Karpas-422 (cell line): Measurements from ENCODE around the gene ZMIZ1. TPM values are rescaled to one million over a fixed set of nuclear protein-coding genes. Genes with fewer than 3 reads are reported as not detected.
A peak's percentile ranks its signal among the peaks of the same experiment; 100 is the strongest.

Source experiments
- DNase-seq: peaks from one replicate; pipeline ENCODE4 v3.0.0-alpha.2; 2015
- H2AFZ ChIP-seq: fragments of 200-600 bp; sonication (generic); 2 replicates; pipeline ENCODE4 v1.6.1; 2014; ENCODE audit warnings: antibody characterized with exemption, low read length, mixed read lengths
- H3K27ac ChIP-seq: fragments of 200-600 bp; sonication (generic); 2 replicates; pipeline ENCODE4 v1.5.1; 2014; ENCODE audit warnings: mild to moderate bottlenecking, low read length, moderate library complexity
- H3K27me3 ChIP-seq: fragments of 200-600 bp; sonication (generic); 2 replicates; pipeline ENCODE4 v1.6.1; 2014; ENCODE audit warnings: low read length, mixed read lengths
- H3K36me3 ChIP-seq: fragments of 200-600 bp; sonication (generic); 2 replicates; pipeline ENCODE4 v1.6.1; 2014; ENCODE audit warnings: low read length, mixed read lengths; ENCODE audit not compliant: insufficient read depth
- H3K4me1 ChIP-seq: fragments of 200-600 bp; sonication (generic); 2 replicates; pipeline ENCODE4 v1.6.1; 2014; ENCODE audit warnings: mild to moderate bottlenecking, low read length, mixed read lengths
- H3K4me2 ChIP-seq: fragments of 200-600 bp; sonication (generic); 2 replicates; pipeline ENCODE4 v1.6.1; 2014; ENCODE audit warnings: low read length, low read depth, mild to moderate bottlenecking; ENCODE audit not compliant: poor library complexity, severe bottlenecking
- H3K4me3 ChIP-seq: fragments of 200-600 bp; sonication (generic); 2 replicates; pipeline ENCODE4 v1.5.1; 2014; ENCODE audit warnings: mild to moderate bottlenecking, antibody characterized with exemption, low read length, mixed read lengths
- H3K79me2 ChIP-seq: fragments of 200-600 bp; sonication (generic); 2 replicates; pipeline ENCODE4 v1.6.1; 2014; ENCODE audit warnings: mild to moderate bottlenecking, low read length, mixed read lengths
- H3K9ac ChIP-seq: fragments of 200-600 bp; sonication (generic); 2 replicates; pipeline ENCODE4 v1.6.0; 2014; ENCODE audit warnings: low read length
- H3K9me2 ChIP-seq: fragments of 200-600 bp; sonication (generic), shearing (Covaris generic); replicated peaks from 2 replicates; pipeline ENCODE4 v1.6.0; 2014; ENCODE audit warnings: mild to moderate bottlenecking, low read length, moderate library complexity; ENCODE audit not compliant: insufficient read depth
- H3K9me3 ChIP-seq: fragments of 300-700, 200-600 bp; sonication (generic); 2 replicates; pipeline ENCODE4 v1.6.1; 2014; ENCODE audit warnings: low read length, mixed read lengths
- H4K20me1 ChIP-seq: fragments of 200-600 bp; sonication (generic); 2 replicates; pipeline ENCODE4 v1.6.1; 2014; ENCODE audit warnings: mild to moderate bottlenecking, antibody characterized with exemption, low read length, low read depth; ENCODE audit not compliant: insufficient read depth
- total RNA-seq: library from RNA; depleted of rRNA; stranded (reverse); fragments of >200 nt; shearing (Covaris generic); gene quantifications from 2 replicates; pipeline ENCODE4 v1.2.3, GENCODE V29; 2014; ENCODE audit warnings: low replicate concordance

The ZMIZ1 gene
- total RNA-seq, 1 experiment from 2014 or later = 73.1 TPM

DNA sequence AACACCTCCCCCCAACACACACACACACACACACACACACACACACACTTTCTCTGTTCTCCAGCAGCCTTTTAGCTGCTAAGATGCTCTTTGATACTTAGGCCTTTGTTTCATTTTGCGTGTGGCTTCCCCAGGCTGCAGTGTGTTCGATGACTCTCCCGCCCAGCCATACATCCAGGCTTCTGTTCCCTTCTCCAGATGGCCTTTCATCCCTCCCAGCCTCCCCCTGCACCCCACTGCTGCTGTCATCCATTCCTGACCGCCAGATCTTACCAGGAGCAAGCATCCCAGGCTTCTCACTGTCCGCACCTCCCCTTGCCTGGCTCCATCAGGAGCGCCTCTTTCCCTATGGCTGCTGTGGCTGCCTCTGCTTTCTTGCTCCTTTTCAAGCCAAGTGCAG is 200.7 kb downstream of the ZMIZ1 start:
- DNase-seq = no peak
- Histone ChIP-seq H4K20me1 (peaks cover 41% of the 10 kb centered on the region), H3K4me3 (peak overlapping the region; percentile 32; the same call in 1 of the 2 replicates), H3K4me1 (peaks cover 88% of the 10 kb centered on the region), H3K36me3 (no peaks in the 10 kb centered on the region), H3K9ac (peak overlapping the region; percentile 71), H3K27ac (peak overlapping the region; percentile 96), H2AFZ (no peak overlapping the region), H3K27me3 (no peaks in the 10 kb centered on the region), H3K9me3 (no peaks in the 10 kb centered on the region), H3K9me2 (no peaks in the 10 kb centered on the region), H3K4me2 (peak overlapping the region; percentile 63), H3K79me2 (peaks cover 100% of the 10 kb centered on the region)

DNA sequence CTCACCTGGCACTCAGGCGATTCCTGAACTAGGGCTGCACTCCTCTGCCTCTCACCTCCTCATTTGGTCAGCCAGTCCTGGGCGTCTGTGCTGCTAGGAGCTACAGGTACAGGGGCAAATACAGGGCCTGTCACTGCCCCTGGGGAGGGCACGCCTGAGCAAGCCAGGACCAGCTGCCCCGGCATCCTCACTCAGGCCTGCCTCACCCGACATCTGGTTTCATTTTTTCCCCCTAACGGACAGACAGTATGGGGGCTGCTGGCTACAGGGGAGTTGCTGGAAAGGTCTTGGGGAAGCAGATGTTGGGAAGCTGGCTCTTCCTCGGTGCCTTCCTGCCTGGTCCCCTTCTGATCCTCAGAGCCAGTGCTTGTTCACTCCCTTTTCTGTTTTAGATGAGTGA is 201.2 kb downstream of the ZMIZ1 start:
- H3K9ac ChIP-seq = peak overlapping the region; percentile 71
- H3K4me1 ChIP-seq = peaks cover 83% of the 10 kb centered on the region
- H3K4me3 ChIP-seq = peak overlapping the region; percentile 32

DNA sequence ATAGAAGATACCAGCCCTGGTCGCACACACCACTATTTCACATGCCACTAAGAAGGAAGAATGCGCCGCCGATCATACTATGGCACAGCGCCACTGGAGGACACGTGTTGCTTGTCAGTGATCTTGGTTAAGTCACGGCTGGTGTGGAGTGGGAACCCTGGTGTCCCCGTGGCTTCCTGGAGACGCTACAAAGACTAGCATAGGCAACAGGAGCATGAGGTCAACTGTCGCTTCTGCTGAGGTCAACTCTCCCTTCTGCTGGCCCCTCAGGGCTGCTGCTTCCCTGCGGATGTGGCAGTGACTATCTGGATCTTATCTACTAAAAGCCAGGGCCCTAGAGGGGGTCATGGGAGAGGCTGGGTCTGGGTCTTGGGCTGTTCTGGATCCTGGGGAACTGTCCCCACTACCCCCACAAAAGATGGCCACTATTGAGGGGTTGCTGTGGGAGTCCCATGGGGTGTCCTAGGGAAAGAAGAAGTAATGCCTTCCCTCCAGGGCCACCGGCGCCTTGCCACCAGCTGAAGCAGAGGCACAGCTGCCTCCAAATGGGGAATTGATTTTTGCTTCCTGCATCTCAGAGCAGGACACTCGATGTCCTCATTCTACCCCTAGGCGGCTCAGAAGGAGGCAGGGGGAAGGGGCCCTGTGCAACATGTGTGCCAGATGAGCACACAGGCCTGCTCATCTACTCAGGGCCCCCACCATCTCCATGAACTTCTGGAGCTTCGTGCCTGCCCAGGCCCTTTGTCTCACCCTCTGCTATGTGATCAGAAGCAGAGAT is 201.9 kb downstream of the ZMIZ1 start:
- Histone ChIP-seq H4K20me1 (peaks cover 54% of the 10 kb centered on the region), H3K4me3 (peak overlapping the region; percentile 32; the same call in 1 of the 2 replicates), H3K27me3 (no peaks in the 10 kb centered on the region), H3K27ac (peak overlapping the region; percentile 96), H3K9me3 (no peaks in the 10 kb centered on the region), H3K4me1 (peaks cover 76% of the 10 kb centered on the region), H3K9me2 (no peaks in the 10 kb centered on the region), H2AFZ (no peak overlapping the region), H3K9ac (peak overlapping the region; percentile 71; the same call in 1 of the 2 replicates), H3K79me2 (peaks cover 100% of the 10 kb centered on the region), H3K36me3 (no peaks in the 10 kb centered on the region), H3K4me2 (peak overlapping the region; percentile 63)
- peak; percentile 55 for DNase-seq

More for the DNA sequence above, 201.2 kb downstream of the ZMIZ1 start:
- H2AFZ ChIP-seq = no peak overlapping the region
- H3K36me3 ChIP-seq = no peaks in the 10 kb centered on the region
- peak overlapping the region; percentile 63 for H3K4me2 ChIP-seq
- peak overlapping the region; percentile 96 for H3K27ac ChIP-seq
- no peaks in the 10 kb centered on the region for H3K9me3 ChIP-seq
- peaks cover 47% of the 10 kb centered on the region for H4K20me1 ChIP-seq
- H3K27me3 ChIP-seq = no peaks in the 10 kb centered on the region
- peak; percentile 61 for DNase-seq
- peaks cover 100% of the 10 kb centered on the region for H3K79me2 ChIP-seq
- H3K9me2 ChIP-seq = no peaks in the 10 kb centered on the region

DNA sequence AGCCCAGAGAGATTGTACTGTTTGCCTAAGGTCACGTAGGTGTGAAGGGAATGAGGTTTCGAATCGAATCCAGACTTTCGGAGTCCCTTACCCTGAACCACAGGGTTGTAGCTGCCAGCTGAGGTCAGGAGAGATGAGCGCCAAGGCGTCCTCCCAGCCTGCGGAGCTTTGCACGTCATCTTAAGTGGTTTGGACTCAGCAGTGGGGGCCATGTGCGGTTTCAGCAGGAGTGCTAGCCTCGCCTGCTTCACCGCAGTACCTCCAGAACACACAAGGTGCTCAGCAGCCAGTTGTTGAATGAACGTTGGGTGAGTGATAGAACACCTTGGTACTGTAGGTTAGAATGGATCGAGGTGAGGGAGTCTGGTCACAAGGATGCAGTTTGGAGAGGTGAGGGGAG is 203.6 kb downstream of the ZMIZ1 start:
- H3K27me3 ChIP-seq = no peaks in the 10 kb centered on the region
- H3K79me2 ChIP-seq = peaks cover 100% of the 10 kb centered on the region
- H3K27ac ChIP-seq = no peak overlapping the region
- H3K4me2 ChIP-seq = no peak overlapping the region
- H3K4me1 ChIP-seq = peaks cover 59% of the 10 kb centered on the region
- no peak overlapping the region for H3K4me3 ChIP-seq
- peaks cover 64% of the 10 kb centered on the region for H4K20me1 ChIP-seq
- H3K36me3 ChIP-seq = peaks cover 2% of the 10 kb centered on the region; the same call in 1 of the 2 replicates
- DNase-seq = no peak
- H3K9me2 ChIP-seq = no peaks in the 10 kb centered on the region
- H3K9me3 ChIP-seq = no peaks in the 10 kb centered on the region
- no peak overlapping the region for H3K9ac ChIP-seq
- no peak overlapping the region for H2AFZ ChIP-seq

DNA sequence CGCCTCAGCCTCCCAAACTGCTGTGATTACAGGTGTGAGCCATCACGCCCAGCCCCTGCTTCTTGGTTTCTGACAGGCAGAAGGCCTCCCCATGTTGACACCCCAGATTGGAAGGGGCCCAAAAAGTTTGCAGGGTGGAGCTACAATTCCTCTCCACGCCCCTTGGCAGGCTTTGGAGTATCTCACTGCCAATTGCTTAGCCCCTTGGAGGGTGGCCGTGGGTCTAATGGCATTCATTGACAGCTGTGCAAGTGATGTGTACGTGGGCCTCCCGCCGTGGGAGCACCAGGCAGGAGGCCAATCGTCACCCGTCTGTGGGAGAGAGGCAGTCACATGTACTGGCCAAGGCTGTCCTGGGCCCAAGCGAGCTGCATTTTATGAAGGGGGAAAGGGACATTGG is 204.8 kb downstream of the ZMIZ1 start:
- Histone ChIP-seq H3K9ac (no peak overlapping the region), H3K79me2 (peaks cover 94% of the 10 kb centered on the region), H3K4me2 (no peak overlapping the region), H3K36me3 (peaks cover 2% of the 10 kb centered on the region; the same call in 1 of the 2 replicates), H3K4me1 (peaks cover 46% of the 10 kb centered on the region), H3K27ac (0 out of 2 replicates have a peak overlapping the region, but pooled peaks have one; percentile 24), H3K9me2 (no peaks in the 10 kb centered on the region), H3K9me3 (no peaks in the 10 kb centered on the region), H2AFZ (no peak overlapping the region), H4K20me1 (peaks cover 64% of the 10 kb centered on the region), H3K4me3 (no peak overlapping the region), H3K27me3 (no peaks in the 10 kb centered on the region)
- no peak for DNase-seq

DNA sequence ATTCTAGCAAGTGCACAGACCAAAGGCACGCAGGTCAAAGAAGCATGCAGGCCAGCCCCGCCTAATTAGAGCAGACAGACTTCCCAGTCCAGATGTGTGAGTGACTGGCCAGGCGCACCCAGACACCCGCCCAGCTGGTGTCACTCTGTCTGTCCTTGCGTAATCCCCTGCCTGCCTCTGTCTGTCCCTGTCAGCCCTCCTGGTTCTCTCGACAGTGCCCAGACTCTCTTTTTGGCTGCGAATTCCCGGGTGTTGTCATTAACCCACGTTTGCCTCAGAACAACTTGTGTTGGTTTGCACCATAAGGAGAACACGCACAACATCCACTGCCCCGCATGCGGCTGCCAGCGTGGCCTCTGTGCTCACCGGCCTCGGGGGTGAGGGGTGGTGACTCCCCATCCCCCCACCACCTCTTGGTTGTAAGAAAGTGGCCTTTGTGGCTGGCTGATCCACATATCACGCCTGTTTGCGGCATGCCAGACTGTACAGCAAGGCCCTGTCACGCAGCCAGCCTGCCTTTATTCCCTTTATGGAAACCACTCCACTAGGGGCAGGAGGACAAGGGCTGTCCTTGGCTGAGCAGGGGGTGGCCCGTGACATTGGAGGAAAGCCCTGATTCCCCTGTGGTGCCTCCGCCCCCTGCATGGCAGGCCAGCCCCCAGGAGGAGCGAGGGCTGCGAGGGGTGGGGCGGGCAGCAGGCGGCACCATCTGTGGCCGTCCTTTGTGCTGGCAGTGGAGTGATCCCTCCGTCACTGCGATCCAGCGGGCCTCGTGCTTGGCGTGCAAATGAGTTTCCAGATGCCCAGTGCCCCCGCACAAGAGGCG is 205.7 kb downstream of the ZMIZ1 start:
- H3K27me3 ChIP-seq = no peaks in the 10 kb centered on the region
- no peaks in the 10 kb centered on the region for H3K9me2 ChIP-seq

DNA sequence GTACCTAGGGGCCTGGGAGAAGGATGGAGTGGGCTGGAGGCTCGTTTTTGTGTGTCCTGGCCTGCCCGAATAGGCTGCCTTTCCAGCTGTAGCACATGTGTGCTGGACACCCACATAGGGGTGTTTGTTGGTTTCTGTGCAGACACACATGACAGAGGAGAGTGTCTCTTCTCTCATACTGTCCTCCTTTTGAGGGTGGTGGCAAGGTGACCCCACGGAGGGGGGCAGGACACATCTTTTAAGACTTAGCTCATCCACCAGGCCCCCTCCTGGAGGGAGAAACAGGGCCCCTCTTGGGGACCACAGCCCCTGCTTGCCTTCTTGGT is 206.3 kb downstream of the ZMIZ1 start:
- no peak overlapping the region for H3K27ac ChIP-seq
- H2AFZ ChIP-seq = no peak overlapping the region
- peaks cover 80% of the 10 kb centered on the region for H3K79me2 ChIP-seq
- H3K9me2 ChIP-seq = no peaks in the 10 kb centered on the region
- H3K36me3 ChIP-seq = peaks cover 2% of the 10 kb centered on the region; the same call in 1 of the 2 replicates
- H3K9me3 ChIP-seq = no peaks in the 10 kb centered on the region
- H4K20me1 ChIP-seq = peaks cover 55% of the 10 kb centered on the region
- H3K9ac ChIP-seq = no peak overlapping the region; the same call in 1 of the 2 replicates
- peaks cover 36% of the 10 kb centered on the region for H3K4me1 ChIP-seq
- H3K4me2 ChIP-seq = no peak overlapping the region
- H3K27me3 ChIP-seq = no peaks in the 10 kb centered on the region
- no peak overlapping the region for H3K4me3 ChIP-seq
- DNase-seq = no peak

More for the DNA sequence above, 205.7 kb downstream of the ZMIZ1 start:
- Histone ChIP-seq H3K27ac (no peak overlapping the region), H3K79me2 (peaks cover 86% of the 10 kb centered on the region), H3K4me1 (peaks cover 37% of the 10 kb centered on the region), H4K20me1 (peaks cover 61% of the 10 kb centered on the region), H3K9ac (no peak overlapping the region), H2AFZ (no peak overlapping the region), H3K9me3 (no peaks in the 10 kb centered on the region), H3K36me3 (peaks cover 2% of the 10 kb centered on the region; the same call in 1 of the 2 replicates), H3K4me3 (no peak overlapping the region), H3K4me2 (no peak overlapping the region)
- DNase-seq = no peak

DNA sequence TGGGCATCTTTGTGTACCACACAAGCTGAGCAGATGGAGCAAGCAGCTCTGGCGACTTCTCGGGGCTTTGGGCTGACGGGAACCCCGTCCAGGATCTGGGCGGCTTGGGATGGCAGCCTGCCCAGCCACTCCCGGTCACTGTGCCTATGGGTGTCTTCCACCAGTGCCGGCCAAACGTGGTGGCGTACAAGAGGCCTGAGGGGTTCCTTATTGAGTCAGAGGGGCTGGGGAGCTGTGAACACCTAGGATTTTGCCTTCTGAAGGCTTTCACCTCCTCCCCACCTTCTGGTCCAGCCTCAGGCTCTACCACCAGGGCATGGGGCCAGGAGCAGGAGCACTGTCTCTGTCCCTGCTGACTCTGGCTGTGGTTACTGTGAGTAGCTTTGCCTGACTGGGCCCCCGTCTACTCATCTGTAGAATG is 206.7 kb downstream of the ZMIZ1 start:
- H4K20me1 ChIP-seq = peaks cover 52% of the 10 kb centered on the region
- H3K4me1 ChIP-seq = peaks cover 36% of the 10 kb centered on the region

More for the DNA sequence above, 206.7 kb downstream of the ZMIZ1 start:
- H3K4me2 ChIP-seq = no peak overlapping the region
- H2AFZ ChIP-seq = no peak overlapping the region
- no peaks in the 10 kb centered on the region for H3K9me3 ChIP-seq
- no peaks in the 10 kb centered on the region for H3K27me3 ChIP-seq
- H3K4me3 ChIP-seq = no peak overlapping the region
- peaks cover 2% of the 10 kb centered on the region; the same call in 1 of the 2 replicates for H3K36me3 ChIP-seq
- DNase-seq = no peak
- H3K27ac ChIP-seq = no peak overlapping the region
- no peak overlapping the region; the same call in 1 of the 2 replicates for H3K9ac ChIP-seq
- peaks cover 76% of the 10 kb centered on the region for H3K79me2 ChIP-seq
- H3K9me2 ChIP-seq = no peaks in the 10 kb centered on the region
